Gastrocnemius medialis (tissue), 4 donors: ENCODE measurements around the gene PRELID1.

Source experiments
- POLR2A ChIP-seq, 2 donors: fragments of 450-650 bp; IDR thresholded peaks; one replicate each; pipeline ENCODE4 v1.6.1; 2017; ENCODE audit warnings: antibody characterized with exemption in 2 of 2, mild to moderate bottlenecking in 2 of 2, moderate library complexity in 2 of 2
- TF ChIP-seq, protein P1 (sequence below), 5 experiments: fragments of 450-650 bp in 3 of 5; fragments of 200-600 bp in 2 of 5; sonication (generic) in 2 of 5; IDR thresholded peaks in 4 of 5; conservative IDR thresholded peaks in 1 of 5; 1 replicate in 4 of 5; 2 replicates in 1 of 5; pipeline ENCODE4 v1.5.1; 2016 to 2019; ENCODE audit warnings: antibody characterized with exemption in 5 of 5, mild to moderate bottlenecking in 3 of 5, moderate library complexity in 3 of 5

- TF ChIP-seq POLR2A (IDR thresholded peaks at IDR 0.05) = no peak
- TF ChIP-seq, protein P1, sequence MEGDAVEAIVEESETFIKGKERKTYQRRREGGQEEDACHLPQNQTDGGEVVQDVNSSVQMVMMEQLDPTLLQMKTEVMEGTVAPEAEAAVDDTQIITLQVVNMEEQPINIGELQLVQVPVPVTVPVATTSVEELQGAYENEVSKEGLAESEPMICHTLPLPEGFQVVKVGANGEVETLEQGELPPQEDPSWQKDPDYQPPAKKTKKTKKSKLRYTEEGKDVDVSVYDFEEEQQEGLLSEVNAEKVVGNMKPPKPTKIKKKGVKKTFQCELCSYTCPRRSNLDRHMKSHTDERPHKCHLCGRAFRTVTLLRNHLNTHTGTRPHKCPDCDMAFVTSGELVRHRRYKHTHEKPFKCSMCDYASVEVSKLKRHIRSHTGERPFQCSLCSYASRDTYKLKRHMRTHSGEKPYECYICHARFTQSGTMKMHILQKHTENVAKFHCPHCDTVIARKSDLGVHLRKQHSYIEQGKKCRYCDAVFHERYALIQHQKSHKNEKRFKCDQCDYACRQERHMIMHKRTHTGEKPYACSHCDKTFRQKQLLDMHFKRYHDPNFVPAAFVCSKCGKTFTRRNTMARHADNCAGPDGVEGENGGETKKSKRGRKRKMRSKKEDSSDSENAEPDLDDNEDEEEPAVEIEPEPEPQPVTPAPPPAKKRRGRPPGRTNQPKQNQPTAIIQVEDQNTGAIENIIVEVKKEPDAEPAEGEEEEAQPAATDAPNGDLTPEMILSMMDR (IDR thresholded peaks at IDR 0.05 in 4 of 5, conservative IDR thresholded peaks at IDR 0.05 in 1 of 5) = no peak
These were observed 32.9 kb upstream of the PRELID1 start for GRCh38 chr5:177270653-177271052.
